ENCODE data around the gene STXBP6.
A peak's percentile ranks its signal among the peaks of the same experiment; 100 is the strongest.

STXBP6 gene

GRCh38 chr14:25011095-25011494 lies 38.9 kb downstream of the STXBP6 start:
- no peak for DNase-seq

GRCh38 chr14:25010471-25010870 lies 39.5 kb downstream of the STXBP6 start:
- no peak for DNase-seq

DNA sequence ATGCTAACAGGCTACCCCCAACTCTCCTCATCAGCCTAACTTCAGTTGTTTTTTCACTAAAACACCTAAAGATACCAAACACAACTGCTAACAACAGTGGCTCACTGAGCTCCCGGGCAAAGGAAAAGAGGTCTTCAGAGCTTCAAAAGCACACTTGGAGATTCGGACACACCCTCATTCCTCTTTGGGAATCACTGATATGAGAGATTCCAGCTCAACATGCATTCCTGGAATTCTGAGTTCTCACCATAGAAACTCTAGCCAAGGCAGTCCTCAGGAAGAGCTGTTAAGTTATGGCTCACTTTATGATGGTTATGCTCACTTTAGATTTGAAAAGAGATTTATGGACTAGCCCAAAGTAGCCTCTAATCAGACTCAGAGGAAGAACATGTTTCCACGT lies 40.1 kb downstream of the STXBP6 start:
- DNase-seq, result peak; percentile 78

GRCh38 chr14:25007832-25008231 lies 42.1 kb downstream of the STXBP6 start:
- no peak for DNase-seq

DNA sequence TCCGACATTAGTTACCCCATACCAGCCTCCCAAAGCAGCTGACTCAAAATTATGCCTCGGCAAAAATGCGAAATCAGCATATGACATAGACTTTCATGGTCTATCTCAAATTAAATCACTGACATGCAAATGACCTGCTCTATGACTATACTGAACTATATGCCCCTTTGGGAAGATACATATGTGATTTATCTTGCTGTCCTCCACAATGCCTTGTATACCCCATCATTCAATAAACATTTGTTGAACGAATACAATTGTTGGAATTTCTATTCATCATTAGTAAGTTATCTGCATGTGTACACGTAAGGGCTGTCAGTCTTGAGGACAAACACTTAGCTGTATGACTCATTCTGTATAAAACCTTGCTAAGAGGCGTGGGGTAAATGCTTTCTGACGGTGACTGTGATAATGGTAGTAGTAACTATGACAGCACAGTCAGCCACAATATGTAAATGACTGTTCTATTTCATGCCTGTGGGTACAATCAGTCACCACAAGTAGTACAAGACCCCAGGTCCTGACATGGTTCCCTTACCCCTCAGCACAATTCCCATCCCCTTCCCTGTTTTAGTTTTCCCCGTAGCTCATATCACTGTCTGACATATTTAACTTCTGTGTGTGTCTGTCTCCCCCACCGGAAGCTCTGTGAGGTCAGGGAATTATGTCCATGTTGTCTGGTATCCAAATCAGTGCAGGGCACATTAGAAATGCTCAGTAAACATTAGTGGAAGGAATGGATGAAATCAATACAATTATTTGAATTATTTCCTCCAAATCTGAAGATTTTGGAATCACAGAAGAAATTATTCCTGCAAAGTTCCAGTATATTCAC lies 42.8 kb downstream of the STXBP6 start:
- peak; percentile 88 for DNase-seq

- no peak for DNase-seq
Measured at GRCh38 chr14:25006031-25006430, 43.9 kb downstream of the STXBP6 start.

DNA sequence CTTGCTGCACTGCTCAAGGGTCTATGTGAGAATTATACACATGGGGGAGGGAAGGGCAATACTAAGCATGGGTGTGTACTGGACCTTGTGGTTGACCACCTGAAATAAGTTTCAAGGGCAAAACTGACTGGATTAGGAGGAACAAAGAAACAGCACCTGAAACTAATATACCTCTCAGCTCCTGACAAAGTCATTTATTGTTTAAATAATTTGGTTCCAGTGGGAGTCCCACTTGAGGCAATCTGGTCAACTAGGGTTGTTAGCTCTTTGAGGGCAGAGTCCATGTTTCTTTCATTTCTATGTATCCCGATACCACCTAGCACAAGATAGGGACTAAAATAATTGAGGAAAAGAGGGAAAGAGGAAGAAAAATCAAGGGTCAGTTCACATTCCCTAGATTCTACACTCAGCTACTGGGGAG lies 45.5 kb downstream of the STXBP6 start:
- DNase-seq, result no peak

DNA sequence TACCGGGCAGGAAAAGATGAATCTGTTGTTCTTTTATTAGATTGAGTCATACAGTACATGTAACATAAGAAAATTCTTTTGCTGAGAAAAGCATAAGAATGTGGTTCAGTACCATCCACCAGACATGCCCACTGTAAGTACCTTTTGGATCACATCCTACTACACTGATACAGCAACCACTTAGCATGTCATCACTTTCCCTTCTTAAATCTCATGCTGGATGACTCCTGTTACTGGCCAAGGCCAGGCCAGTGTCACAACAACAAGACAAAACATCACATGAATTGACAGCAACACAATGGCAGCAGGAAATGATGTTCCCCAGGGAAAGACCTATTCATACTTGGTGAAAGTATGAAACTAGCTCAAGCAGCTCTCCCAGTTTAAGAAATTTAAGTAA lies 46.4 kb downstream of the STXBP6 start:
- DNase-seq, result peak; percentile 55

GRCh38 chr14:25001601-25002000 lies 48.3 kb downstream of the STXBP6 start:
- DNase-seq, result no peak

- DNase-seq, result peak; percentile 70
Measured at GRCh38 chr14:25001156-25001555, 48.8 kb downstream of the STXBP6 start.

DNA sequence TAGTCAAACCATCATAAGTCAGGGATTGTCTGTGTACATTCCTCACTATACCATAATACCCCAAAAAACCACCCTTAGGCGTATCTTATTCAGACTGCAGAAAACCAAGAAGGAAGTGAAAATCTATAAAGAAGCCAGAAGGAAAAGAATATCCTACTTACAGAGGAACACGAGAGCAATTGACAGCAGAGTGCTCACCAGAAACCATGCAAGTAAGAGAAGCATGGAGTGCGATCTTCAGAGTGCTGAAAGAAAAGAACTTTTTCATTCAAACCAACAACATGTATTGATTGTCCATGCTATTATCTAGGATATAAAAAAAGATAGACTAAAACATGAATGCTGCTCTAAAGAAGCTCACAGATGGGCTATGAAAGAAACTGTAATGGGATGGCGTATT lies 50.8 kb downstream of the STXBP6 start:
- no peak for DNase-seq

DNA sequence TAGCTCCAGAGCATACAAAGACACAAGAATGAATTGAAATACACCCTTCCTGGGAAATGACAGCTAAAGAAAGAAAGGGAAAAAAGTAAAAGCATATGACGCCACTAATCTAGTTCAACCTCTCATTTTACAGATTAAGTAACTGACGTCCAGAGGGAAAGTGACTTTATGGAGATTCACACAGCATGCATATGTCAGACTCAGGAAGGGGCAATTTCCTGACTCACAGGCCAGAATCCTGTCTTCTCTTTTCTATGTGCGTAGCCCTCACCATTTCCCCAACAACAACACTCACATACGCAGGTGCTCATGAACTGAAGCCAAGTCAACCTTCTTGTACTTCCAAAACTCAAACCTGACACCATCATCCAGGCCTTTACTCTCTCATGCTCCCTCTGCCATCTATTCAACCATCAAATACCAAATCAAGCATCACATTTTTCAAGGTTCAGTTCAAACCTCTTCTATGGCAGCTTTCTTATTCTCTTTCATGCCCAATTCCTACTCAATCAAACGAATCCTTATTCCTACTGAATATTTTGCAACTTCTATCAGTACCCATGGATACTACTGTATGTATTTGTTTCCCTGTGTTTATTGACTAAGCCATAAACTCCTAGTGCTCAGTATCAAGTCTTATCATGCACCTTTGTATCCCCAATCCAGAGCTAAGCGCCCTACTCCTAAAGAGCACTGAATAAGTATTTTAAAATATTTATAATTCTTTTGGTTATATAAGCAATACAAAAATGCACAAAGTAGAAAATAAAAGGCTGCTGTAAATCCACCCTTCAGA lies 52.8 kb downstream of the STXBP6 start:
- DNase-seq, result no peak

- DNase-seq, result no peak
Measured at GRCh38 chr14:24995016-24995415, 54.9 kb downstream of the STXBP6 start.

- no peak for DNase-seq
Measured at GRCh38 chr14:24993631-24994030, 56.3 kb downstream of the STXBP6 start.

DNA sequence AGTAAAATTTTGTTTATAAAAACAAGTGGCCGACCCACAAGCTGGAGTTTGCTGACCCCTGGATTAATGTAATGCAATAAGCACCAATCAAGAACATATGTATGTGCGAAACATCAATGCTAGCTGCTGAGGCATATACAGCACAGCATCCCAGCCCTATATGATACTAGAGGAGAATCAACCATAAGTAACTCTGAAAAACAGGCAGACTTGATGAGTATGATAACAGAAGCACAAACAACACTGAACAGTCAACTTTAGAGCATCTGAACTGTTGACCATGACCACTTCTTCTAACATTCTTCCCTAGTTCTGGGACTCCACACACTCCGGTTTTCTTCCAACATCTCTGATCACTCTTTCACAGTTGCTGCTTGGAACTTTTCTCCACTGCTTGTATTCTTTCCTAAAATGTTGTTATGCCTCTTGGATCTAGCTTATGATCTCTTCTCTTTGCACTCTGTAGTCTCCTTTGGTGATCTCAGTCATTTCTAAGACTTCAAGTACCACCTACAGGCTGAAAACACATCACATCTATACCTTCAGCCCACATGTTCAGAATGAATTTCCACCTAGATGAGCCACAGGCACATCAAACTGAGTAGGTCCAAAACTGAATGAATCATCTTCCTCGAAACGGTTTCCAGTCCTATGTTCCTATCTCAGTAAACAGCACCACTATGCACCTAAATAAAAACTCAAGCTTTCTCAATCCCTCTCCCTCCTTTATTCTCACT lies 57.2 kb downstream of the STXBP6 start:
- DNase-seq, result no peak

- DNase-seq, result no peak
Measured at GRCh38 chr14:24991821-24992220, 58.1 kb downstream of the STXBP6 start.

- DNase-seq, result no peak
Measured at GRCh38 chr14:24991288-24991687, 58.7 kb downstream of the STXBP6 start.

DNA sequence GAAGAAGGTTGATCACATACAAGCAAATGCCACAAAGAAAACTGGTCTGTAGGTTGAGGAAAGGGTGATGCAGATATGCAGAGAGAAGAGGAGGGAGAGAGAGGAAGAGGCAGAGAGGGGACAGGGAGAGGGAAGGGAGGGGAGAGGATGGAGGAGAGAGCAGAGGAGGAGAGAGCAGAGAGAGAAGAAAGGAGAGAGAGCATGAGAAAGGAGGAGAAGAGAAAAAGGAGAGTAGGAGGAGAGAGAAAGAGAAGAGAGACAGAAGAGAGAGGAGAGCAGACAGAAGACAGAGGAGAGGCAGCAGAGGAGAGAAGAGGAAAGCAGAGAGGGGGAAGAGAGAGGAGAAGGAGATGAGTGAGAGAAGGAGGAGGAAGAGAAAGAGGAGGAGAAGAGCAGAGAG lies 59.2 kb downstream of the STXBP6 start:
- DNase-seq, result no peak

DNA sequence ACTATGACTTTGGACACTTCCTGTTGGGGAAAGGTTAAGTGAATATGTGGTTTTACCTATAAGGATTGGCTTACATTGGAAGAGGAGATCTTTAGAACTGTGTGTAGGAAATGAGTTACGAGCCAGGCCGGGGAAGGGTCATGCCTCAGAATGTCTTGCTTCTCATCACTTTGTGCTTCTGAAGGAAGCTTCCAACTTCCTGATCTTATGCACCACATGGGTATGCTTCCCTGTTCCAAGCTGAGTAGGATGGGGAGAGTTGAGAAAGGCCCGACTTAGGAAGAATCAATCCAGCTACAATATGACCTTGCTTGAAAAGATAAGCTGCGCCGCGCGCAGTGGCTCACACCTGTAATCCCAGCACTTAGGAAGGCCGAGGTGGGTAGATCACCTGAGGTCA lies 59.9 kb downstream of the STXBP6 start:
- DNase-seq, result no peak

DNA sequence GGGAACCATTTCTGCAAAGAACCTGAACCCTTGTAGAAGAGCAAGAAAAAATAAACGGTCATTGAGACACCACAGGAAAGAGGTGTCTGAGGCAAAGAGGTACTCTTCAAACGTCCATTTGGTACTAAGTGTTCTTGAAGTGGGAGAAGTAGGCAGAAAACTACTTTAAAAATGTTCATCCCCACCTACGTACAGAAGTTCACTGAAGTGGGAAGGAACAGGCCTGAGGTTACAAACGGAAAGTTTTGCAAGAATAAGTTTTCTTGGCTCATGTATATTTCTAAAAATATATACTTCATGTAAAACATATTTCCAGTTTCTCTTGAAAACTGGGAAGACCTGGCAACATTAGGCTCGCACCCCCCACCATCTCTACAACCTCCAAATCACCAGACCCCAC lies 61.2 kb downstream of the STXBP6 start:
- DNase-seq, result no peak

DNA sequence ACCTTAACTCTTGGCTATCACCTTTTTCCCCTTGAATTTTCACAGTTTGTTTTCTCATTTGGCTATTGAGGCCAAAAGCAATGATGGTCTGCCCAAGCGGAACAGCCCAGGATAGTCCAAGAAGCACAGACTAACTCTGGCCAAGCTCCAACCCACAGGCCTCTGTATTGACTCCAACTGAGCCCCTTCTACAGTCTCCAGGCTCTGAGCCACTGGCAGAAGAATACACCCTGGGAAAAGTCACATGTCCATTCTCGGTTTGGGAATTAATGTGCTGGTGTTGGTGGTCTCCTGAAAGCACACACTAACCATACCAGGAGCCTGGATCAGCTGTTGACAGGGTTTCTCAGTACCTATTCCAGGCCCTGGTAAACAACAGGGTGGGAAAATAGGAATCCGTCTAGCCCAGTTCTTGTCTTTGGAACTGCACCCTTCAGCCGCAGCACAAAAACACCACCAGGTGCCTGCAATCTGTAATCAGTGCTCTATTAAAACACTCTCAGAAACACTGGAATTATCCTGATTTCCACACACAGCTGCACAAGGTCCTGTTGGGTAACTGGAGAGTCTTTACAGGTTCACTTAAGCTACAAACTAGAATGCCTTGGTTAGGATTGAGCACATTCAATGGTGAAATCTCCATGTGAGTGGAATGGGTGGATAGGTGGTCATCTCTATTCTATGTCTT lies 63.6 kb downstream of the STXBP6 start:
- DNase-seq, result no peak

DNA sequence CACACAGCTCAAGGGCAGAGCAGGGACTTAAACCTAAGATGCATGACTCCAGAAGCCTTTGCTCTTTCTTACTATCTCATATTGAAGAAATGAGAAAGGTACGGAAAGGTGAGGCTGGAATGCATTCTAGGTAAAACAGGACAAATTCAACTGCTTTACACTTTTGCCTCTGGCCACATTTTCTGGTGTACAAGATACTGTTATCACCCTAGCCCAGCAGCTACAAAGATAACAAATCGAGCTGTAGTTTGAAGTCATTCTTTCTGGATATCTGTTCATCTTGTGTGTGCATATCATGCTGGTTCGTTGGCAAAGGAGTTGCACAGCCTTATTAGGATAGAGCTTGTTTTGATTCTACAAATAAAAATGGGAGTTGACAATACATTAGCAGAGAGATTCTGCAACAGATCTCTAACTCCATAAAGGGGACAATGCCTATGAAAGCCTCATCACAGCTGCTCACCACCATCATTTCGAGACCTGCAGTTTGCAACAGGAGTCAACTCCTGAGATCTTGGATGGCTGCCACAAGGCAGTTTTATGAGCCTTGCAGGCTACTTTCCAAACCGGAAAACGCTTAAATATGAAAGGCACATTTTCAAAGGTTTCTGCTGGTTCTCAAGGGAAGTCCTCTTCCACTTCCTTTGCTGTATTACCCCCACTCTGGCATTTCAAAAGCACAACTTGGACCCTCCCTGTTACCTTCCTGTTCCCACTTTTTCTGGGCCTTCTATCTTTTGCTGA lies 64.9 kb downstream of the STXBP6 start:
- DNase-seq, result no peak

All from fibroblast of skin of scalp (primary cell).